Measurements from ENCODE around the gene INO80.

Gene INO80

GRCh38 chr15:41048852-41049251 is 67.2 kb downstream of the INO80 start:
- in situ Hi-C loops (cut with MboI; ENCODE audit: low sequenced_read_pairs), result no loop called here

GRCh38 chr15:41048397-41048796 is 67.7 kb downstream of the INO80 start:
- in situ Hi-C loops (cut with MboI; ENCODE audit: low sequenced_read_pairs), result no loop called here

- in situ Hi-C loops (cut with MboI; ENCODE audit: low sequenced_read_pairs), result no loop called here
Measured at GRCh38 chr15:41047474-41047873, 68.6 kb downstream of the INO80 start.

GRCh38 chr15:41043276-41043951 is 72.7 kb downstream of the INO80 start:
- in situ Hi-C loops (cut with MboI; ENCODE audit: low sequenced_read_pairs), result no loop called here

- in situ Hi-C loops (cut with MboI; ENCODE audit: low sequenced_read_pairs), result no loop called here
Measured at GRCh38 chr15:41042851-41043250, 73.2 kb downstream of the INO80 start.

GRCh38 chr15:41039121-41039520 is 77.0 kb downstream of the INO80 start:
- in situ Hi-C loops (cut with MboI; ENCODE audit: low sequenced_read_pairs), result no loop called here

GRCh38 chr15:41032079-41032328 is 84.1 kb downstream of the INO80 start:
- in situ Hi-C loops (cut with MboI; ENCODE audit: low sequenced_read_pairs), result no loop called here

- in situ Hi-C loops (cut with MboI; ENCODE audit: low sequenced_read_pairs), result no loop called here
Measured at GRCh38 chr15:41031232-41032078, 84.6 kb downstream of the INO80 start.

GRCh38 chr15:41028853-41029252 is 87.2 kb downstream of the INO80 start:
- in situ Hi-C loops (cut with MboI; ENCODE audit: low sequenced_read_pairs), result no loop called here

GRCh38 chr15:41025393-41025792 is 90.7 kb downstream of the INO80 start:
- in situ Hi-C loops (cut with MboI; ENCODE audit: low sequenced_read_pairs), result no loop called here

- in situ Hi-C loops (cut with MboI; ENCODE audit: low sequenced_read_pairs), result no loop called here
Measured at GRCh38 chr15:41024885-41025284, 91.2 kb downstream of the INO80 start.

- in situ Hi-C loops (cut with MboI; ENCODE audit: low sequenced_read_pairs), result no loop called here
Measured at GRCh38 chr15:41024131-41024530, 91.9 kb downstream of the INO80 start.

- in situ Hi-C loops (cut with MboI; ENCODE audit: low sequenced_read_pairs), result no loop called here
Measured at GRCh38 chr15:41022487-41023090, 93.5 kb downstream of the INO80 start.

GRCh38 chr15:41020829-41021228 is 95.3 kb downstream of the INO80 start:
- in situ Hi-C loops (cut with MboI; ENCODE audit: low sequenced_read_pairs), result no loop called here

- in situ Hi-C loops (cut with MboI; ENCODE audit: low sequenced_read_pairs), result no loop called here
Measured at GRCh38 chr15:41020311-41020710, 95.8 kb downstream of the INO80 start.

GRCh38 chr15:41019174-41019573 is 96.9 kb downstream of the INO80 start:
- in situ Hi-C loops (cut with MboI; ENCODE audit: low sequenced_read_pairs), result no loop called here

GRCh38 chr15:41018534-41018933 is 97.5 kb downstream of the INO80 start:
- in situ Hi-C loops (cut with MboI; ENCODE audit: low sequenced_read_pairs), result no loop called here

- in situ Hi-C loops (cut with MboI; ENCODE audit: low sequenced_read_pairs), result no loop called here
Measured at GRCh38 chr15:41017066-41017735, 98.9 kb downstream of the INO80 start.

- in situ Hi-C loops (cut with MboI; ENCODE audit: low sequenced_read_pairs), result no loop called here
Measured at GRCh38 chr15:41013691-41014414, 102.2 kb downstream of the INO80 start.

GRCh38 chr15:41011055-41011815 is 104.8 kb downstream of the INO80 start:
- in situ Hi-C loops (cut with MboI; ENCODE audit: low sequenced_read_pairs), result no loop called here
